Activated naive CD4-positive, alpha-beta T cell treated with anti-CD3 and anti-CD28 coated beads, Interleukin-2, amount 50 U/mL, for 72 hours (primary cell): ENCODE data around the gene DPEP3. TPM values are rescaled to one million over a fixed set of nuclear protein-coding genes. Genes with fewer than 3 reads are reported as not detected.

Experiments used
- ATAC-seq, 2 donors: fragments of 150-1000 bp; cut with Tn5 transposase; 2 replicates each; pipeline ENCODE4 v1.10.0; 2021; ENCODE audit warnings: mild to moderate bottlenecking in 2 of 2, moderate library complexity in 2 of 2
- DNase-seq, 2 donors: peaks; one replicate each; pipeline ENCODE4 v3.0.0; 2021 to 2022; ENCODE audit warnings: low spot score in 2 of 2
- H3K27ac Mint-ChIP-seq, 2 donors: one replicate each; pipeline ENCODE4 v1.8.0; 2022; ENCODE audit warnings: mild to moderate bottlenecking in 2 of 2, mixed read lengths in 2 of 2
- H3K36me3 Mint-ChIP-seq, 2 donors: one replicate each; pipeline ENCODE4 v1.8.0; 2022; ENCODE audit warnings: mixed read lengths in 2 of 2
- H3K9me3 Mint-ChIP-seq, 2 donors: one replicate each; pipeline ENCODE4 v1.8.0; 2022; ENCODE audit warnings: mixed read lengths in 2 of 2
- total RNA-seq, 2 donors: library from RNA; stranded (reverse); gene quantifications; one replicate each; pipeline ENCODE4 v1.2.3, GENCODE V29; 2022

DPEP3 gene
- total RNA-seq, 2 donors from 2014 or later, result 0.19 to 0.23 TPM

DNA sequence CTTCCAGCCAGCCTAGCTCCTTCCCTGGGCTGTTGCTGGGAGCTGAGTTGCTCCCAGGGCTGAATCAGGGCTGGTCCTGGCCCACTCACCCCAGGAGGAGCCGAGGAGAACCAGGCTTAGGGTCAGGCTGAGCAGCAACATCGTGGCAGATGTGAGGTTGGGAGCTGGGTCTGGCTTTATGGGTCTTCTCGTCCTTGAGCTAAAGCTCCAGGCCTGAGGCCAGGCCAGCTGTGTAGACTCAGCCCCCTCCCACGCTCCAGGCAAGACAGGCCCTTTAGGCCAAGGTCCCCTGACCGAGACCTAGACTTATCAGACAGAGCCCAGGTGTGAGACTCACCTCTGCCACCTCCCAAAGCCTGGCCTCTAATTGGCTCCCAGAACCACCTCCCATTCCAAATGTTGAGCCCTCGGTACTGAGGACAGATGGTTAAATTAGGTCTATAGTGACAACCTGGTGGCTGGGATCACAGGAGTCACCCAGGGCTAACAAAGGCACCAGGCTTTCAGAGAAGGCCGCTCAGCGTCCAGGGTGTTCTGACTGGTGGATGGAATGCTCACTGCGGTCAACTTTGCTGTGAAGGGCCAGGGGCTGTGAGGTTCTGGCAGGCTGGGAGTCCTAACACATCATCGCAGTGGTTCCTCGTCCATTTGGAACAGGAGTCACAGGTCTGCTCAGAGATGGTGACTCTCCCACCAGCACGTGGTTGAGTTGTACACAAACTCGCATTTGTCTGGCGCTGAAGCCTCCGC, 48.4 kb downstream of the DPEP3 start, which contains the start of gene CTRL:
TSS of gene CTRL (minus strand) at position 151 of the 750 bp plus-strand sequence. CDS start at position 141, 10 bp downstream.
- H3K27ac Mint-ChIP-seq, result peak within 1 kb of the TSS; percentile 65 to 71
- peaks cover 29 to 30% of the 10 kb centered on the region in 2 donors for H3K36me3 Mint-ChIP-seq
- no peak for DNase-seq
- no peaks in the 10 kb centered on the region for H3K9me3 Mint-ChIP-seq
- ATAC-seq, result no peak

DNA sequence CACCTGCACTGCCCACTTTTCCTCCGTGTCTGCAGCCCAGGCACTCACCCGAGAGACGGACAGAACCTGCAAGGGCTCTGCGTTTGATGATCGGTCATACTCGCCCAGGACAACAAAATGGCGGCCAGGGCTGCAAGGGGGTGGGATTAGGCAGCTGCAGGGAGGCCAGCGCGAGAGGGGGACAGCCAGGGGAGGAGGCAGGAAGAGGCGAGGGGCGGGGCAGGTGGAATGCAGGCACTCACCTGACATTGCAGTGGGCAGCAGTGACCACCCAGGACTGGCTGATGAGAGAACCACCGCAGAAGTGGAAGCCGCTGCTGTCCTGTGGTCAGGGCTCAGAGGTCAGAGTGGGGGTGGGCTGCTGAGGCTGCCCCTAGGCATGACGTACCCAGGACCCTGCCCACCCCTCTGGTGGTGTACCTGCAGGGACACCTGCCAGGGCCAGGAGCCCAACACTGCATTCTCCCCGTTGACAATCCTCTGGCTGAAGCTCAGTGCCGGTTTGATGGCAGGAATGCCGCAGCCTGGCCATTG, 49.6 kb downstream of the DPEP3 start:
- no peak for ATAC-seq
- no peak for DNase-seq
- Mint-ChIP-seq H3K27ac (peak overlapping the region in 1 of 2 donors; percentile 71), H3K9me3 (no peaks in the 10 kb centered on the region), H3K36me3 (peaks cover 18 to 21% of the 10 kb centered on the region in 2 donors)

DNA sequence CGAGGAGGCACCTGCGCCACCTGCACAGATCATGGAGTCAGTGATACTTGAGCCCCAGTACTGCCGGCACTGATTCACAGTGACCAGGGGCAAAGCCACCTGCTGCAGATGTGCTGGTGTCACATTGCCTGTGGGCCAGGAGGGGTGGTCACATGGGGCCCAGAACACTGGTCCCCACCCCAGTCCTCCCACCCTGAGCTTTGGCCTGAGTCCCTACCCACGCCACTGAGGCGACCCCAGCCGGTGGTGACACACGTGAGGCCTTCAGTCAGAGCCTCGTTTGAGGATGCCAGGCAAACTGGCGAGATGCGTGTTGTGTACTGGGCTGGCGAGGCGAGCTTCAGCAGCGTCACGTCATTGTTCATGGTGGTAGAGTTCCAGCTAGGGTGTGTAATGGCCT, 50.1 kb downstream of the DPEP3 start:
- ATAC-seq (no peak), DNase-seq (no peak)
- no peaks in the 10 kb centered on the region for H3K9me3 Mint-ChIP-seq
- H3K27ac Mint-ChIP-seq, result no peak overlapping the region
- H3K36me3 Mint-ChIP-seq, result peaks cover 12 to 16% of the 10 kb centered on the region in 2 donors

DNA sequence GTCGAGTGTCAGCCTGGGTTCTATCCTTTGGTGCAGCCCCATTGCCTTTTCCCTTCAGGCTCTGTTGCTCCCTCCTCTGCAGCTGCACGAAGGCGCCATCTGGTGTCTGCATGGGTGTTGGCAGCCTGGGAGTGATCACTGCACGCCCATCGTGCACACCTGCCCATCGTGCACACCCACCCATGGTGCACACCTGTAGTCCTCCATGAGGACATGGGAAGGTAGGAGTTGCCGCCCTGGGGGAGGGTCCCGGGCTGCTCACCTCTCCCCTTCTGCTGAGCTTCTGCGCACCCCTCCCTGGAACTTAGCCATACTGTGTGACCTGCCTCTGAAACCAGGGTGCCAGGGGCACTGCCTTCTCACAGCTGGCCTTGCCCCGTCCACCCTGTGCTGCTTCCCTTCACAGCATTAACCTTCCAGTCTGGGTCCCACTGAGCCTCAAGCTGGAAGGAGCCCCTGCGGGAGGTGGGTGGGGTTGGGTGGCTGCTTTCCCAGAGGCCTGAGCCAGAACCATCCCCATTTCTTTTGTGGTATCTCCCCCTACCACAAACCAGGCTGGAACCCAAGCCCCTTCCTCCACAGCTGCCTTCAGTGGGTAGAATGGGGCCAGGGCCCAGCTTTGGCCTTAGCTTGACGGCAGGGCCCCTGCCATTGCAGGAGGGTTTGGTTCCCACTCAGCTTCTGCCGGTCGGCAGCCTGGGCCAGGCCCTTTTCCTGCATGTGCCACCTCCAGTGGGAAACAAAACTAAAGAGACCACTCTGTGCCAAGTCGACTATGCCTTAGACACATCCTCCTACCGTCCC, 51.5 kb downstream of the DPEP3 start:
- ATAC-seq (peak; percentile 83 to 85), DNase-seq (peak; percentile 78 to 84)
- Mint-ChIP-seq H3K36me3 (peaks cover 3% of the 10 kb centered on the region in 2 donors), H3K9me3 (no peaks in the 10 kb centered on the region), H3K27ac (peak overlapping the region in 1 of 2 donors; percentile 76)

DNA sequence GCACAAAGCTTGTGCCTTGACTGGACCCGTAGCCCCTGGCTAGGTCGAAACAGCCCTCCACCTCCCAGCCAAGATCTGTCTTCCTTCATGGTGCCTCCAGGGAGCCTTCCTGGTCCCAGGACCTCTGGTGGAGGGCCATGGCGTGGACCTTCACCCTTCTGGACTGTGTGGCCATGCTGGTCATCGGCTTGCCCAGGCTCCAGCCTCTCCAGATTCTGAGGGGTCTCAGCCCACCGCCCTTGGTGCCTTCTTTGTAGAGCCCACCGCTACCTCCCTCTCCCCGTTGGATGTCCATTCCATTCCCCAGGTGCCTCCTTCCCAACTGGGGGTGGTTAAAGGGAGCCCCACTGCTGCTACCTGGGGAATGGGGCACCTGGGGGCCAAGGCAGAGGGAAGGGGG, 52.2 kb downstream of the DPEP3 start:
- Mint-ChIP-seq H3K27ac (peak overlapping the region; percentile 68 to 76), H3K36me3 (no peaks in the 10 kb centered on the region), H3K9me3 (no peaks in the 10 kb centered on the region)
- DNase-seq, result no peak
- peak; percentile 5 to 6 for ATAC-seq

DNA sequence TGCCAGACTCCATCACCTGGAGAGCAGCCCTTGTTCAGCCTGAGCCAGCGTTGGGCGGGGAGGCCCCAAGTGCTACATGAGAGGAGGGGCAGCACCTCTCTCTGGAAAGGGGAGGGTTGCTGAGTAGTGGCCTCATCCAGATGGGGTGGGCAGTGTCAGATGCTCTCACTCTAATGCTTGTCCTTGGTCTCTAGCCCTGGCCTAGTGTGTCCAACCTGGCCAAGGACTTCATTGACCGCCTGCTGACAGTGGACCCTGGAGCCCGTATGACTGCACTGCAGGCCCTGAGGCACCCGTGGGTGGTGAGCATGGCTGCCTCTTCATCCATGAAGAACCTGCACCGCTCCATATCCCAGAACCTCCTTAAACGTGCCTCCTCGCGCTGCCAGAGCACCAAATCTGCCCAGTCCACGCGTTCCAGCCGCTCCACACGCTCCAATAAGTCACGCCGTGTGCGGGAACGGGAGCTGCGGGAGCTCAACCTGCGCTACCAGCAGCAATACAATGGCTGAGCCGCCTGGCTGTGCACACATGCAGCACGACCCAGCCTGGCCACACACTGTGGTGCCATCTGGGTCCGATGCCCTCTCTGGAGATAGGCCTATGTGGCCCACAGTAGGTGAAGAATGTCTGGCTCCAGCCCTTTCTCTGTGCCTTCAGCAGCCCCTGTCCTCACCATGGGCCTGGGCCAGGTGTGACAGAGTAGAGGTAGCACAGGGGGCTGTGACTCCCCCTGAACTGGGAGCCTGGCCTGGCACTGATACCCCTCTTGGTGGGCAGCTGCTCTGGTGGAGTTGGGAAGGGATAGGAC, 53.0 kb downstream of the DPEP3 start:
- Mint-ChIP-seq H3K27ac (peak overlapping the region in 1 of 2 donors; percentile 76), H3K9me3 (no peaks in the 10 kb centered on the region), H3K36me3 (no peaks in the 10 kb centered on the region)
- ATAC-seq (no peak), DNase-seq (no peak)

DNA sequence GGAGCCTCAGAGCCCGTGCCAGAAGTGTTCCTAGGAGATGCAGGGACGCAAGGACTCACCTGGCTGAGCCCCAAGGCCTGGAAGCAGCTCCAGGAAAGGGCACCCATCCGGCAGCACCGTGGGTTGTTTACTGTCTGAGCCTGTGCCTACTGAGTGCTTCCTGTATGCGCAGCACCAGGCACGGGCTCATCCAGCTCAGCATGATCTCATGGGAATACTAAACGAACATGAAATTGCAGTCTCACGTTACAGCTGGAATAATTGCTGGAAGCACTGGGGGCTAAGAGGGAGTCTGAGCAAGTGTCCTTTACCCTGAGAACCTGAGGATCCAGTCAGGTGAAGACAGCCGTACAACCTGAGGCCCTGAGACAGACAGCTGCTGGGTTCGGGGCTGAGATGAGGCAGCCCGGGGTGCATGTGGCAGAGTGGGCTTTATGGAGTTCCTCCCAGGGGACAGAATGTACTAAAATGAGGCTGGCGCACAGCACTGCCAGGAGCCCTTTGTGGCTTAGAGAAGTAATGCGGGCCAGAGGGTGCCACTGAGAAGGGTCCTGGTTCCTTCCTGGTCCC, 54.0 kb downstream of the DPEP3 start:
- DNase-seq (no peak), ATAC-seq (no peak)
- no peaks in the 10 kb centered on the region for H3K36me3 Mint-ChIP-seq
- no peaks in the 10 kb centered on the region for H3K9me3 Mint-ChIP-seq
- peak overlapping the region; percentile 29 to 76 for H3K27ac Mint-ChIP-seq

Other genes starting within 250 kb of the DPEP3 start
- 10 to 100 TPM; 18.3 to 21.2 TPM for gene RANBP10, start 173.9 kb downstream of the DPEP3 start, total RNA-seq
- gene TSNAXIP1, start 173.6 kb downstream of the DPEP3 start, total RNA-seq, result under 1 TPM in 1 of 2 donors, not detected in 1; 0.35 TPM
- 10 to 100 TPM; 26.9 to 43.2 TPM for gene THAP11, start 138.2 kb downstream of the DPEP3 start, total RNA-seq
- 100 to 1,000 TPM; 111 to 160 TPM for gene NUTF2, start 133.6 kb downstream of the DPEP3 start, total RNA-seq
- 10 to 100 TPM; 49.5 to 86.4 TPM for gene CENPT, start 132.8 kb downstream of the DPEP3 start, total RNA-seq
- 100 to 1,000 TPM; 108 to 117 TPM for gene EDC4, start 107.4 kb downstream of the DPEP3 start, total RNA-seq
- gene NRN1L, start 95.6 kb downstream of the DPEP3 start, total RNA-seq, result under 1 TPM in 1 of 2 donors, not detected in 1; 0.78 TPM
- 10 to 100 TPM in 1 of 2 donors, 1 to 10 TPM in 1; 3.5 to 11.6 TPM for gene PSKH1, start 87.2 kb downstream of the DPEP3 start, total RNA-seq
- gene CTRL, start 48.6 kb downstream of the DPEP3 start, total RNA-seq, result 1 to 10 TPM; 1.8 to 3.8 TPM
- 100 to 1,000 TPM; 156 to 215 TPM for gene PSMB10, start 43.6 kb downstream of the DPEP3 start, total RNA-seq
- gene LCAT, start 36.4 kb downstream of the DPEP3 start, total RNA-seq, result 10 to 100 TPM; 15.7 to 32.5 TPM
- gene SLC12A4, start 11.9 kb downstream of the DPEP3 start, total RNA-seq, result 10 to 100 TPM; 37.2 to 64.0 TPM
- gene DPEP2, start 19.0 kb upstream of the DPEP3 start, total RNA-seq, result 1 to 10 TPM; 2.5 to 6.3 TPM
- gene DPEP2NB, start 35.4 kb upstream of the DPEP3 start, total RNA-seq, result not detected
- 10 to 100 TPM in 1 of 2 donors, 1 to 10 TPM in 1; 7.7 to 15.6 TPM for gene DDX28, start 42.7 kb upstream of the DPEP3 start, total RNA-seq
- gene DUS2, start 42.8 kb upstream of the DPEP3 start, total RNA-seq, result 10 to 100 TPM; 21.2 to 35.5 TPM
- 10 to 100 TPM; 64.2 to 90.1 TPM for gene NFATC3, start 104.9 kb upstream of the DPEP3 start, total RNA-seq